Activated CD4-positive, alpha-beta T cell treated with anti-CD3 and anti-CD28 coated beads, Interleukin-10, Interleukin-2, amounts not matched to agents 100 ng/mL and 50 ng/mL, durations not matched to agents 16 hours and 8 hours (primary cell): Measurements from ENCODE around the gene PDE4D.
"Not testable (repeated sequence)": the region's sequence is repeated elsewhere in the genome, so short reads cannot be mapped to it uniquely, and the experiment has no call there.

Experiments used
- DNase-seq: peaks from one replicate; pipeline ENCODE4 v3.0.0-alpha.2; 2020

PDE4D gene

GRCh38 chr5:59767211-59767605 is 126.3 kb downstream of the PDE4D start:
- no peak for DNase-seq

GRCh38 chr5:59766427-59767210 is 126.9 kb downstream of the PDE4D start:
- DNase-seq, result no peak

GRCh38 chr5:59765446-59765845 is 128.1 kb downstream of the PDE4D start:
- DNase-seq, result no peak

- DNase-seq, result no peak
Observed at GRCh38 chr5:59764361-59764760, 129.2 kb downstream of the PDE4D start.

- DNase-seq, result peak; percentile 2
Observed at GRCh38 chr5:59763541-59763940, 130.0 kb downstream of the PDE4D start.

GRCh38 chr5:59762232-59762631 is 131.3 kb downstream of the PDE4D start:
- DNase-seq, result not testable (repeated sequence)

- DNase-seq, result peak; percentile 57
Observed at GRCh38 chr5:59760785-59761348, 132.7 kb downstream of the PDE4D start.

GRCh38 chr5:59759600-59760351 is 133.8 kb downstream of the PDE4D start:
- no peak for DNase-seq

GRCh38 chr5:59758566-59758965 is 135.0 kb downstream of the PDE4D start:
- no peak for DNase-seq

- no peak for DNase-seq
Observed at GRCh38 chr5:59757442-59757841, 136.1 kb downstream of the PDE4D start.

GRCh38 chr5:59756373-59757035 is 137.0 kb downstream of the PDE4D start:
- no peak for DNase-seq

- DNase-seq, result no peak
Observed at GRCh38 chr5:59755476-59755875, 138.1 kb downstream of the PDE4D start.

GRCh38 chr5:59753599-59753998 is 139.9 kb downstream of the PDE4D start:
- no peak for DNase-seq

- no peak for DNase-seq
Observed at GRCh38 chr5:59749782-59750520, 143.6 kb downstream of the PDE4D start.

GRCh38 chr5:59748036-59748663 is 145.4 kb downstream of the PDE4D start:
- not testable (repeated sequence) for DNase-seq

GRCh38 chr5:59746241-59746765 is 147.2 kb downstream of the PDE4D start:
- DNase-seq, result no peak

- DNase-seq, result no peak
Observed at GRCh38 chr5:59745415-59745863, 148.1 kb downstream of the PDE4D start.

- no peak for DNase-seq
Observed at GRCh38 chr5:59744531-59744992, 149.0 kb downstream of the PDE4D start.

GRCh38 chr5:59741599-59741998 is 151.9 kb downstream of the PDE4D start:
- DNase-seq, result no peak

GRCh38 chr5:59738024-59738423 is 155.5 kb downstream of the PDE4D start:
- DNase-seq, result no peak

GRCh38 chr5:59732806-59733205 is 160.7 kb downstream of the PDE4D start:
- no peak for DNase-seq

GRCh38 chr5:59732301-59732700 is 161.2 kb downstream of the PDE4D start:
- DNase-seq, result no peak
